GM23338 (cell line): Measurements from ENCODE around the gene PPM1H. TPM values are rescaled to one million over a fixed set of nuclear protein-coding genes. Genes with fewer than 3 reads are reported as not detected.

Experiments
- ATAC-seq: fragments of 200-7000 bp; cut with Tn5 transposase; 3 replicates; pipeline ENCODE4 v1.9.1; 2020
- DNase-seq: peaks from one replicate; pipeline ENCODE4 v3.0.0-alpha.2; 2015; ENCODE audit warnings: low spot score
- H2AFZ ChIP-seq: fragments of 200-600 bp; sonication (generic); 2 replicates; pipeline ENCODE4 v1.8.0; 2016; ENCODE audit warnings: antibody characterized with exemption, mild to moderate bottlenecking, moderate library complexity
- H3F3A ChIP-seq: fragments of 200-600 bp; sonication (generic); replicated peaks from 2 replicates; pipeline ENCODE4 v1.8.0; 2017; ENCODE audit warnings: antibody characterized with exemption, mixed run types, low read depth
- H3K27ac ChIP-seq: fragments of 200-600 bp; sonication (generic); 2 replicates; pipeline ENCODE4 v1.6.1; 2016; ENCODE audit warnings: low read depth
- H3K27me3 ChIP-seq: fragments of 200-600 bp; sonication (generic); 2 replicates; pipeline ENCODE4 v1.8.0; 2016; ENCODE audit warnings: mild to moderate bottlenecking, mixed run types, moderate library complexity; ENCODE audit not compliant: insufficient read depth
- H3K36me3 ChIP-seq: fragments of 200-600 bp; sonication (generic); 2 replicates; pipeline ENCODE4 v1.8.0; 2016; ENCODE audit warnings: mild to moderate bottlenecking; ENCODE audit not compliant: insufficient read depth
- H3K4me1 ChIP-seq: fragments of 200-600 bp; sonication (generic); 2 replicates; pipeline ENCODE4 v1.8.0; 2016; ENCODE audit warnings: mild to moderate bottlenecking, moderate library complexity; ENCODE audit not compliant: insufficient read depth
- H3K4me2 ChIP-seq: fragments of 200-600 bp; sonication (generic); 2 replicates; pipeline ENCODE4 v1.7.1; 2017; ENCODE audit warnings: mixed run types
- H3K4me3 ChIP-seq: fragments of 200-600 bp; sonication (generic); 2 replicates; pipeline ENCODE4 v1.6.1; 2016; ENCODE audit warnings: mixed run types
- H3K79me2 ChIP-seq: fragments of 200-600 bp; sonication (generic); replicated peaks from 2 replicates; pipeline ENCODE4 v1.8.0; 2017; ENCODE audit warnings: mild to moderate bottlenecking; ENCODE audit not compliant: insufficient read depth
- H3K9me2 ChIP-seq: fragments of 200-600 bp; sonication (generic); 2 replicates; pipeline ENCODE4 v1.8.0; 2017; ENCODE audit not compliant: insufficient read depth
- H4K20me1 ChIP-seq: fragments of 200-600 bp; sonication (generic); replicated peaks from 2 replicates; pipeline ENCODE4 v1.8.0; 2017; ENCODE audit warnings: mild to moderate bottlenecking; ENCODE audit not compliant: insufficient read depth
- H3K27ac Mint-ChIP-seq: 2 replicates; pipeline ENCODE4 v1.8.0; 2020; ENCODE audit warnings: inconsistent platforms, mild to moderate bottlenecking, moderate library complexity, mixed read lengths
- H3K27me3 Mint-ChIP-seq: 3 replicates; pipeline ENCODE4 v1.8.0; 2022; ENCODE audit warnings: low read depth, mild to moderate bottlenecking, moderate library complexity, mixed read lengths, inconsistent platforms; ENCODE audit not compliant: insufficient read depth, poor library complexity
- H3K36me3 Mint-ChIP-seq: 3 replicates; pipeline ENCODE4 v1.8.0; 2021; ENCODE audit warnings: low read depth, mild to moderate bottlenecking, inconsistent platforms, moderate library complexity, mixed read lengths
- H3K4me1 Mint-ChIP-seq: 3 replicates; pipeline ENCODE4 v1.8.0; 2020; ENCODE audit warnings: mild to moderate bottlenecking, inconsistent platforms, mixed read lengths
- H3K4me3 Mint-ChIP-seq: 3 replicates; pipeline ENCODE4 v1.8.0; 2021; ENCODE audit warnings: moderate library complexity, mild to moderate bottlenecking, inconsistent platforms, mixed read lengths
- H3K9me3 Mint-ChIP-seq: 3 replicates; pipeline ENCODE4 v1.8.0; 2020; ENCODE audit warnings: moderate library complexity, mild to moderate bottlenecking, inconsistent platforms, mixed read lengths
- CREB1 ChIP-seq: fragments of 250-450 bp; sonication (Bioruptor Pico); IDR thresholded peaks from 2 replicates; pipeline ENCODE4 v1.5.0; 2020; ENCODE audit warnings: low read depth, mild to moderate bottlenecking, moderate library complexity
- EZH2 ChIP-seq: fragments of 200-600 bp; sonication (generic); IDR thresholded peaks from one replicate; pipeline ENCODE4 v1.8.0; 2017; ENCODE audit warnings: antibody characterized with exemption, mild to moderate bottlenecking, low read depth; ENCODE audit not compliant: unreplicated experiment
- EZH2phosphoT487 ChIP-seq: fragments of 200-600 bp; sonication (generic); IDR thresholded peaks from one replicate; pipeline ENCODE4 v1.8.1; 2018; ENCODE audit warnings: antibody characterized with exemption; ENCODE audit not compliant: unreplicated experiment
- JUNB ChIP-seq: IDR thresholded peaks from one replicate; pipeline ENCODE4 v1.6.1; 2016; ENCODE audit warnings: antibody characterized with exemption; ENCODE audit not compliant: unreplicated experiment
- NANOG ChIP-seq: IDR thresholded peaks from 2 replicates; pipeline ENCODE4 v1.6.1; 2016; ENCODE audit warnings: antibody characterized with exemption, borderline replicate concordance
- POLR2AphosphoS5 ChIP-seq: IDR thresholded peaks from 2 replicates; pipeline ENCODE4 v1.6.1; 2016; ENCODE audit warnings: antibody characterized with exemption, low read depth
- STAT1 ChIP-seq: IDR thresholded peaks from one replicate; pipeline ENCODE4 v1.6.1; 2016; ENCODE audit warnings: antibody characterized with exemption; ENCODE audit not compliant: unreplicated experiment
- ZNF114 ChIP-seq: fragments of 250-450 bp; sonication (Bioruptor Pico); IDR thresholded peaks from 2 replicates; pipeline ENCODE4 v1.5.0; 2020; ENCODE audit warnings: mild to moderate bottlenecking, moderate library complexity
- ZNF331 ChIP-seq: fragments of 250-450 bp; sonication (Bioruptor Pico); IDR thresholded peaks from 2 replicates; pipeline ENCODE4 v1.5.0; 2020; ENCODE audit warnings: low read depth, mild to moderate bottlenecking, moderate library complexity
- polyA plus RNA-seq: library from polyadenylated mRNA; unstranded; fragments of >200 nt; fragmentation: Nextera tagmentation; extraction: Ambion mirVana; gene quantifications from 2 replicates; pipeline ENCODE4 v1.2.1, GENCODE V29; 2016
- total RNA-seq: library from RNA; depleted of rRNA; stranded (reverse); fragments of >200 nt; shearing (Covaris generic); gene quantifications from 2 replicates; pipeline ENCODE4 v1.2.3, GENCODE V29; 2014
- TF ChIP-seq, protein P1 (sequence below): IDR thresholded peaks from 2 replicates; pipeline ENCODE4 v1.6.1; 2016; ENCODE audit warnings: antibody characterized with exemption
- TF ChIP-seq, protein P2 (sequence below): IDR thresholded peaks from one replicate; pipeline ENCODE4 v1.6.1; 2018; ENCODE audit warnings: antibody characterized with exemption; ENCODE audit not compliant: unreplicated experiment
- TF ChIP-seq, protein P3 (sequence below), 2 experiments: fragments of 200-600 bp in 1 of 2; sonication (generic) in 1 of 2; conservative IDR thresholded peaks; 2 replicates each; pipeline versions ENCODE4 v1.5.1 to v1.6.1; 2016 to 2017; ENCODE audit warnings: antibody characterized with exemption in 2 of 2, low read depth in 2 of 2, mild to moderate bottlenecking in 2 of 2, moderate library complexity in 1 of 2
- TF ChIP-seq, protein P4 (sequence below): fragments of 250-450 bp; sonication (Bioruptor Pico); IDR thresholded peaks from 2 replicates; pipeline ENCODE4 v1.5.0; 2020; ENCODE audit warnings: mild to moderate bottlenecking, moderate library complexity

PPM1H gene
- total and polyA plus RNA-seq, 2 experiments from 2014 or later = 11.4 to 41.2 TPM

DNA sequence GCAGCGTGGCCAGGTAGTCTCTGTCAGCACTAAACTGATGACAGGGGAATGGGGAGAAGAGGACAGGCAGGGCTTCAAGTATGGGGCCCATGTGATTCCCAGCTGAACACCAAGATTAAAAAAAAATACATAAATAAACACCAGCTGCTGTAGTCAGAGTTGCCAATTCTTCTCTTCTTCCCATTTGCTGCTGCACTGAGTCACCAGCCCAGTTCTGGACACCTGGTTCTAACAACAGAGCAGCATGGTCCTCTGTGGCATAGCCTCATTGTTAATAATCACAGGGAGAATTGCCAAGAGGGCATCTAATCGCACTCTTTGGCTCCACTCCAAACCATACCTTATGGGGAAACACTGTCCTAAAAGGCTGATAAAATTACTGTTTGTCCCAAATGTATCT lies 15.1 kb downstream of the PPM1H start:
- no peaks in the 10 kb centered on the region for H3F3A ChIP-seq
- Mint-ChIP-seq H3K27me3 (peaks cover 4% of the 10 kb centered on the region), H3K4me3 (no peak overlapping the region), H3K27ac (no peak overlapping the region), H3K9me3 (no peaks in the 10 kb centered on the region), H3K4me1 (peaks cover 58% of the 10 kb centered on the region), H3K36me3 (0 out of 3 replicates have a peak, but pooled peaks cover 3% of the 10 kb centered on the region)
- H3K4me3 ChIP-seq = no peak overlapping the region
- H3K4me2 ChIP-seq = no peak overlapping the region
- 0 out of 2 replicates have a peak, but pooled peaks cover 7% of the 10 kb centered on the region for H4K20me1 ChIP-seq
- TF ChIP-seq POLR2AphosphoS5 (no peak), EZH2phosphoT487 (no peak), EZH2 (no peak), STAT1 (no peak), NANOG (no peak), JUNB (no peak), ZNF331 (CRISPR knock-in tag) (no peak), ZNF114 (no peak), CREB1 (CRISPR knock-in tag) (no peak)
- TF ChIP-seq, protein P1, sequence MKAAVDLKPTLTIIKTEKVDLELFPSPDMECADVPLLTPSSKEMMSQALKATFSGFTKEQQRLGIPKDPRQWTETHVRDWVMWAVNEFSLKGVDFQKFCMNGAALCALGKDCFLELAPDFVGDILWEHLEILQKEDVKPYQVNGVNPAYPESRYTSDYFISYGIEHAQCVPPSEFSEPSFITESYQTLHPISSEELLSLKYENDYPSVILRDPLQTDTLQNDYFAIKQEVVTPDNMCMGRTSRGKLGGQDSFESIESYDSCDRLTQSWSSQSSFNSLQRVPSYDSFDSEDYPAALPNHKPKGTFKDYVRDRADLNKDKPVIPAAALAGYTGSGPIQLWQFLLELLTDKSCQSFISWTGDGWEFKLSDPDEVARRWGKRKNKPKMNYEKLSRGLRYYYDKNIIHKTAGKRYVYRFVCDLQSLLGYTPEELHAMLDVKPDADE = no peak
- TF ChIP-seq, protein P2, sequence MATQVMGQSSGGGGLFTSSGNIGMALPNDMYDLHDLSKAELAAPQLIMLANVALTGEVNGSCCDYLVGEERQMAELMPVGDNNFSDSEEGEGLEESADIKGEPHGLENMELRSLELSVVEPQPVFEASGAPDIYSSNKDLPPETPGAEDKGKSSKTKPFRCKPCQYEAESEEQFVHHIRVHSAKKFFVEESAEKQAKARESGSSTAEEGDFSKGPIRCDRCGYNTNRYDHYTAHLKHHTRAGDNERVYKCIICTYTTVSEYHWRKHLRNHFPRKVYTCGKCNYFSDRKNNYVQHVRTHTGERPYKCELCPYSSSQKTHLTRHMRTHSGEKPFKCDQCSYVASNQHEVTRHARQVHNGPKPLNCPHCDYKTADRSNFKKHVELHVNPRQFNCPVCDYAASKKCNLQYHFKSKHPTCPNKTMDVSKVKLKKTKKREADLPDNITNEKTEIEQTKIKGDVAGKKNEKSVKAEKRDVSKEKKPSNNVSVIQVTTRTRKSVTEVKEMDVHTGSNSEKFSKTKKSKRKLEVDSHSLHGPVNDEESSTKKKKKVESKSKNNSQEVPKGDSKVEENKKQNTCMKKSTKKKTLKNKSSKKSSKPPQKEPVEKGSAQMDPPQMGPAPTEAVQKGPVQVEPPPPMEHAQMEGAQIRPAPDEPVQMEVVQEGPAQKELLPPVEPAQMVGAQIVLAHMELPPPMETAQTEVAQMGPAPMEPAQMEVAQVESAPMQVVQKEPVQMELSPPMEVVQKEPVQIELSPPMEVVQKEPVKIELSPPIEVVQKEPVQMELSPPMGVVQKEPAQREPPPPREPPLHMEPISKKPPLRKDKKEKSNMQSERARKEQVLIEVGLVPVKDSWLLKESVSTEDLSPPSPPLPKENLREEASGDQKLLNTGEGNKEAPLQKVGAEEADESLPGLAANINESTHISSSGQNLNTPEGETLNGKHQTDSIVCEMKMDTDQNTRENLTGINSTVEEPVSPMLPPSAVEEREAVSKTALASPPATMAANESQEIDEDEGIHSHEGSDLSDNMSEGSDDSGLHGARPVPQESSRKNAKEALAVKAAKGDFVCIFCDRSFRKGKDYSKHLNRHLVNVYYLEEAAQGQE = no peak
- TF ChIP-seq, protein P3, sequence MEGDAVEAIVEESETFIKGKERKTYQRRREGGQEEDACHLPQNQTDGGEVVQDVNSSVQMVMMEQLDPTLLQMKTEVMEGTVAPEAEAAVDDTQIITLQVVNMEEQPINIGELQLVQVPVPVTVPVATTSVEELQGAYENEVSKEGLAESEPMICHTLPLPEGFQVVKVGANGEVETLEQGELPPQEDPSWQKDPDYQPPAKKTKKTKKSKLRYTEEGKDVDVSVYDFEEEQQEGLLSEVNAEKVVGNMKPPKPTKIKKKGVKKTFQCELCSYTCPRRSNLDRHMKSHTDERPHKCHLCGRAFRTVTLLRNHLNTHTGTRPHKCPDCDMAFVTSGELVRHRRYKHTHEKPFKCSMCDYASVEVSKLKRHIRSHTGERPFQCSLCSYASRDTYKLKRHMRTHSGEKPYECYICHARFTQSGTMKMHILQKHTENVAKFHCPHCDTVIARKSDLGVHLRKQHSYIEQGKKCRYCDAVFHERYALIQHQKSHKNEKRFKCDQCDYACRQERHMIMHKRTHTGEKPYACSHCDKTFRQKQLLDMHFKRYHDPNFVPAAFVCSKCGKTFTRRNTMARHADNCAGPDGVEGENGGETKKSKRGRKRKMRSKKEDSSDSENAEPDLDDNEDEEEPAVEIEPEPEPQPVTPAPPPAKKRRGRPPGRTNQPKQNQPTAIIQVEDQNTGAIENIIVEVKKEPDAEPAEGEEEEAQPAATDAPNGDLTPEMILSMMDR (conservative IDR thresholded peaks at IDR 0.05; ENCODE audit: low read depth in 2 of 2) = no peak
- TF ChIP-seq, protein P4, sequence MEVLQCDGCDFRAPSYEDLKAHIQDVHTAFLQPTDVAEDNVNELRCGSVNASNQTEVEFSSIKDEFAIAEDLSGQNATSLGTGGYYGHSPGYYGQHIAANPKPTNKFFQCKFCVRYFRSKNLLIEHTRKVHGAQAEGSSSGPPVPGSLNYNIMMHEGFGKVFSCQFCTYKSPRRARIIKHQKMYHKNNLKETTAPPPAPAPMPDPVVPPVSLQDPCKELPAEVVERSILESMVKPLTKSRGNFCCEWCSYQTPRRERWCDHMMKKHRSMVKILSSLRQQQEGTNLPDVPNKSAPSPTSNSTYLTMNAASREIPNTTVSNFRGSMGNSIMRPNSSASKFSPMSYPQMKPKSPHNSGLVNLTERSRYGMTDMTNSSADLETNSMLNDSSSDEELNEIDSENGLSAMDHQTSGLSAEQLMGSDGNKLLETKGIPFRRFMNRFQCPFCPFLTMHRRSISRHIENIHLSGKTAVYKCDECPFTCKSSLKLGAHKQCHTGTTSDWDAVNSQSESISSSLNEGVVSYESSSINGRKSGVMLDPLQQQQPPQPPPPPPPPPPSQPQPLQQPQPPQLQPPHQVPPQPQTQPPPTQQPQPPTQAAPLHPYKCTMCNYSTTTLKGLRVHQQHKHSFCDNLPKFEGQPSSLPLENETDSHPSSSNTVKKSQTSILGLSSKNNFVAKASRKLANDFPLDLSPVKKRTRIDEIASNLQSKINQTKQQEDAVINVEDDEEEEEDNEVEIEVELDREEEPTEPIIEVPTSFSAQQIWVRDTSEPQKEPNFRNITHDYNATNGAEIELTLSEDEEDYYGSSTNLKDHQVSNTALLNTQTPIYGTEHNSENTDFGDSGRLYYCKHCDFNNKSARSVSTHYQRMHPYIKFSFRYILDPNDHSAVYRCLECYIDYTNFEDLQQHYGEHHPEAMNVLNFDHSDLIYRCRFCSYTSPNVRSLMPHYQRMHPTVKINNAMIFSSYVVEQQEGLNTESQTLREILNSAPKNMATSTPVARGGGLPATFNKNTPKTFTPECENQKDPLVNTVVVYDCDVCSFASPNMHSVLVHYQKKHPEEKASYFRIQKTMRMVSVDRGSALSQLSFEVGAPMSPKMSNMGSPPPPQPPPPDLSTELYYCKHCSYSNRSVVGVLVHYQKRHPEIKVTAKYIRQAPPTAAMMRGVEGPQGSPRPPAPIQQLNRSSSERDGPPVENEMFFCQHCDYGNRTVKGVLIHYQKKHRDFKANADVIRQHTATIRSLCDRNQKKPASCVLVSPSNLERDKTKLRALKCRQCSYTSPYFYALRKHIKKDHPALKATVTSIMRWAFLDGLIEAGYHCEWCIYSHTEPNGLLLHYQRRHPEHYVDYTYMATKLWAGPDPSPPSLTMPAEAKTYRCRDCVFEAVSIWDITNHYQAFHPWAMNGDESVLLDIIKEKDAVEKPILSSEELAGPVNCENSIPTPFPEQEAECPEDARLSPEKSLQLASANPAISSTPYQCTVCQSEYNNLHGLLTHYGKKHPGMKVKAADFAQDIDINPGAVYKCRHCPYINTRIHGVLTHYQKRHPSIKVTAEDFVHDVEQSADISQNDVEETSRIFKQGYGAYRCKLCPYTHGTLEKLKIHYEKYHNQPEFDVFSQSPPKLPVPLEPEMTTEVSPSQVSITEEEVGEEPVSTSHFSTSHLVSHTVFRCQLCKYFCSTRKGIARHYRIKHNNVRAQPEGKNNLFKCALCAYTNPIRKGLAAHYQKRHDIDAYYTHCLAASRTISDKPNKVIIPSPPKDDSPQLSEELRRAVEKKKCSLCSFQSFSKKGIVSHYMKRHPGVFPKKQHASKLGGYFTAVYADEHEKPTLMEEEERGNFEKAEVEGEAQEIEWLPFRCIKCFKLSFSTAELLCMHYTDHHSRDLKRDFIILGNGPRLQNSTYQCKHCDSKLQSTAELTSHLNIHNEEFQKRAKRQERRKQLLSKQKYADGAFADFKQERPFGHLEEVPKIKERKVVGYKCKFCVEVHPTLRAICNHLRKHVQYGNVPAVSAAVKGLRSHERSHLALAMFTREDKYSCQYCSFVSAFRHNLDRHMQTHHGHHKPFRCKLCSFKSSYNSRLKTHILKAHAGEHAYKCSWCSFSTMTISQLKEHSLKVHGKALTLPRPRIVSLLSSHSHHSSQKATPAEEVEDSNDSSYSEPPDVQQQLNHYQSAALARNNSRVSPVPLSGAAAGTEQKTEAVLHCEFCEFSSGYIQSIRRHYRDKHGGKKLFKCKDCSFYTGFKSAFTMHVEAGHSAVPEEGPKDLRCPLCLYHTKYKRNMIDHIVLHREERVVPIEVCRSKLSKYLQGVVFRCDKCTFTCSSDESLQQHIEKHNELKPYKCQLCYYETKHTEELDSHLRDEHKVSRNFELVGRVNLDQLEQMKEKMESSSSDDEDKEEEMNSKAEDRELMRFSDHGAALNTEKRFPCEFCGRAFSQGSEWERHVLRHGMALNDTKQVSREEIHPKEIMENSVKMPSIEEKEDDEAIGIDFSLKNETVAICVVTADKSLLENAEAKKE (CRISPR knock-in tag) = no peak
- DNase-seq = no peak
- no peaks in the 10 kb centered on the region for H3K36me3 ChIP-seq
- H3K4me1 ChIP-seq = peaks cover 51% of the 10 kb centered on the region
- no peak overlapping the region for H3K27ac ChIP-seq
- no peaks in the 10 kb centered on the region for H3K27me3 ChIP-seq
- ATAC-seq = no peak
- H3K79me2 ChIP-seq = peaks cover 88% of the 10 kb centered on the region
- no peak overlapping the region for H2AFZ ChIP-seq
- no peaks in the 10 kb centered on the region for H3K9me2 ChIP-seq
